Measurements from ENCODE around the gene NLGN2.

DNA sequence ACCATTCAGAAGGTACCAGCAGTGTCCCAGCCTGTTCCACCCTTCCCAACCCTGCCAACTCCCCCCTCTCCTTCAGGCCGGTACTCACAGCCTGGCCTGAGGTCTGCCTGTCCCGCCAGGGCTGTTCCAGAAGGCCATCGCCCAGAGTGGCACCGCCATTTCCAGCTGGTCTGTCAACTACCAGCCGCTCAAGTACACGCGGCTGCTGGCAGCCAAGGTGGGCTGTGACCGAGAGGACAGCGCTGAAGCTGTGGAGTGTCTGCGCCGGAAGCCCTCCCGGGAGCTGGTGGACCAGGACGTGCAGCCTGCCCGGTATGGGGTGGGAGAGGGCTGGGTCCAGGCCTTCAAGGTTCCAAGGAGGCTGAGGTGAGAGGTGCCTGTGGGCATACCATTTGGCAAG lies 7.2 kb downstream of the NLGN2 start:
- TF ChIP-seq, protein P1, sequence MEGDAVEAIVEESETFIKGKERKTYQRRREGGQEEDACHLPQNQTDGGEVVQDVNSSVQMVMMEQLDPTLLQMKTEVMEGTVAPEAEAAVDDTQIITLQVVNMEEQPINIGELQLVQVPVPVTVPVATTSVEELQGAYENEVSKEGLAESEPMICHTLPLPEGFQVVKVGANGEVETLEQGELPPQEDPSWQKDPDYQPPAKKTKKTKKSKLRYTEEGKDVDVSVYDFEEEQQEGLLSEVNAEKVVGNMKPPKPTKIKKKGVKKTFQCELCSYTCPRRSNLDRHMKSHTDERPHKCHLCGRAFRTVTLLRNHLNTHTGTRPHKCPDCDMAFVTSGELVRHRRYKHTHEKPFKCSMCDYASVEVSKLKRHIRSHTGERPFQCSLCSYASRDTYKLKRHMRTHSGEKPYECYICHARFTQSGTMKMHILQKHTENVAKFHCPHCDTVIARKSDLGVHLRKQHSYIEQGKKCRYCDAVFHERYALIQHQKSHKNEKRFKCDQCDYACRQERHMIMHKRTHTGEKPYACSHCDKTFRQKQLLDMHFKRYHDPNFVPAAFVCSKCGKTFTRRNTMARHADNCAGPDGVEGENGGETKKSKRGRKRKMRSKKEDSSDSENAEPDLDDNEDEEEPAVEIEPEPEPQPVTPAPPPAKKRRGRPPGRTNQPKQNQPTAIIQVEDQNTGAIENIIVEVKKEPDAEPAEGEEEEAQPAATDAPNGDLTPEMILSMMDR (conservative IDR thresholded peaks at IDR 0.05; ENCODE audit: low read depth in 2 of 2) = no peak
- TF ChIP-seq EZH2phosphoT487 (IDR thresholded peaks at IDR 0.05; ENCODE audit: unreplicated experiment) (no peak), NANOG (IDR thresholded peaks at IDR 0.05; ENCODE audit: borderline replicate concordance) (no peak), JUNB (IDR thresholded peaks at IDR 0.05; ENCODE audit: unreplicated experiment) (no peak), EZH2 (IDR thresholded peaks at IDR 0.05; ENCODE audit: low read depth, unreplicated experiment) (no peak), STAT1 (IDR thresholded peaks at IDR 0.05; ENCODE audit: unreplicated experiment) (no peak), POLR2AphosphoS5 (IDR thresholded peaks at IDR 0.05; ENCODE audit: low read depth) (no peak), CREB1 (CRISPR knock-in tag; IDR thresholded peaks at IDR 0.05; ENCODE audit: low read depth) (no peak), ZNF114 (CRISPR knock-in tag; IDR thresholded peaks at IDR 0.05) (no peak)
- TF ChIP-seq, protein P2, sequence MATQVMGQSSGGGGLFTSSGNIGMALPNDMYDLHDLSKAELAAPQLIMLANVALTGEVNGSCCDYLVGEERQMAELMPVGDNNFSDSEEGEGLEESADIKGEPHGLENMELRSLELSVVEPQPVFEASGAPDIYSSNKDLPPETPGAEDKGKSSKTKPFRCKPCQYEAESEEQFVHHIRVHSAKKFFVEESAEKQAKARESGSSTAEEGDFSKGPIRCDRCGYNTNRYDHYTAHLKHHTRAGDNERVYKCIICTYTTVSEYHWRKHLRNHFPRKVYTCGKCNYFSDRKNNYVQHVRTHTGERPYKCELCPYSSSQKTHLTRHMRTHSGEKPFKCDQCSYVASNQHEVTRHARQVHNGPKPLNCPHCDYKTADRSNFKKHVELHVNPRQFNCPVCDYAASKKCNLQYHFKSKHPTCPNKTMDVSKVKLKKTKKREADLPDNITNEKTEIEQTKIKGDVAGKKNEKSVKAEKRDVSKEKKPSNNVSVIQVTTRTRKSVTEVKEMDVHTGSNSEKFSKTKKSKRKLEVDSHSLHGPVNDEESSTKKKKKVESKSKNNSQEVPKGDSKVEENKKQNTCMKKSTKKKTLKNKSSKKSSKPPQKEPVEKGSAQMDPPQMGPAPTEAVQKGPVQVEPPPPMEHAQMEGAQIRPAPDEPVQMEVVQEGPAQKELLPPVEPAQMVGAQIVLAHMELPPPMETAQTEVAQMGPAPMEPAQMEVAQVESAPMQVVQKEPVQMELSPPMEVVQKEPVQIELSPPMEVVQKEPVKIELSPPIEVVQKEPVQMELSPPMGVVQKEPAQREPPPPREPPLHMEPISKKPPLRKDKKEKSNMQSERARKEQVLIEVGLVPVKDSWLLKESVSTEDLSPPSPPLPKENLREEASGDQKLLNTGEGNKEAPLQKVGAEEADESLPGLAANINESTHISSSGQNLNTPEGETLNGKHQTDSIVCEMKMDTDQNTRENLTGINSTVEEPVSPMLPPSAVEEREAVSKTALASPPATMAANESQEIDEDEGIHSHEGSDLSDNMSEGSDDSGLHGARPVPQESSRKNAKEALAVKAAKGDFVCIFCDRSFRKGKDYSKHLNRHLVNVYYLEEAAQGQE (IDR thresholded peaks at IDR 0.05; ENCODE audit: unreplicated experiment) = no peak
- TF ChIP-seq, protein P3, sequence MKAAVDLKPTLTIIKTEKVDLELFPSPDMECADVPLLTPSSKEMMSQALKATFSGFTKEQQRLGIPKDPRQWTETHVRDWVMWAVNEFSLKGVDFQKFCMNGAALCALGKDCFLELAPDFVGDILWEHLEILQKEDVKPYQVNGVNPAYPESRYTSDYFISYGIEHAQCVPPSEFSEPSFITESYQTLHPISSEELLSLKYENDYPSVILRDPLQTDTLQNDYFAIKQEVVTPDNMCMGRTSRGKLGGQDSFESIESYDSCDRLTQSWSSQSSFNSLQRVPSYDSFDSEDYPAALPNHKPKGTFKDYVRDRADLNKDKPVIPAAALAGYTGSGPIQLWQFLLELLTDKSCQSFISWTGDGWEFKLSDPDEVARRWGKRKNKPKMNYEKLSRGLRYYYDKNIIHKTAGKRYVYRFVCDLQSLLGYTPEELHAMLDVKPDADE (IDR thresholded peaks at IDR 0.05) = no peak
- TF ChIP-seq, protein P4, sequence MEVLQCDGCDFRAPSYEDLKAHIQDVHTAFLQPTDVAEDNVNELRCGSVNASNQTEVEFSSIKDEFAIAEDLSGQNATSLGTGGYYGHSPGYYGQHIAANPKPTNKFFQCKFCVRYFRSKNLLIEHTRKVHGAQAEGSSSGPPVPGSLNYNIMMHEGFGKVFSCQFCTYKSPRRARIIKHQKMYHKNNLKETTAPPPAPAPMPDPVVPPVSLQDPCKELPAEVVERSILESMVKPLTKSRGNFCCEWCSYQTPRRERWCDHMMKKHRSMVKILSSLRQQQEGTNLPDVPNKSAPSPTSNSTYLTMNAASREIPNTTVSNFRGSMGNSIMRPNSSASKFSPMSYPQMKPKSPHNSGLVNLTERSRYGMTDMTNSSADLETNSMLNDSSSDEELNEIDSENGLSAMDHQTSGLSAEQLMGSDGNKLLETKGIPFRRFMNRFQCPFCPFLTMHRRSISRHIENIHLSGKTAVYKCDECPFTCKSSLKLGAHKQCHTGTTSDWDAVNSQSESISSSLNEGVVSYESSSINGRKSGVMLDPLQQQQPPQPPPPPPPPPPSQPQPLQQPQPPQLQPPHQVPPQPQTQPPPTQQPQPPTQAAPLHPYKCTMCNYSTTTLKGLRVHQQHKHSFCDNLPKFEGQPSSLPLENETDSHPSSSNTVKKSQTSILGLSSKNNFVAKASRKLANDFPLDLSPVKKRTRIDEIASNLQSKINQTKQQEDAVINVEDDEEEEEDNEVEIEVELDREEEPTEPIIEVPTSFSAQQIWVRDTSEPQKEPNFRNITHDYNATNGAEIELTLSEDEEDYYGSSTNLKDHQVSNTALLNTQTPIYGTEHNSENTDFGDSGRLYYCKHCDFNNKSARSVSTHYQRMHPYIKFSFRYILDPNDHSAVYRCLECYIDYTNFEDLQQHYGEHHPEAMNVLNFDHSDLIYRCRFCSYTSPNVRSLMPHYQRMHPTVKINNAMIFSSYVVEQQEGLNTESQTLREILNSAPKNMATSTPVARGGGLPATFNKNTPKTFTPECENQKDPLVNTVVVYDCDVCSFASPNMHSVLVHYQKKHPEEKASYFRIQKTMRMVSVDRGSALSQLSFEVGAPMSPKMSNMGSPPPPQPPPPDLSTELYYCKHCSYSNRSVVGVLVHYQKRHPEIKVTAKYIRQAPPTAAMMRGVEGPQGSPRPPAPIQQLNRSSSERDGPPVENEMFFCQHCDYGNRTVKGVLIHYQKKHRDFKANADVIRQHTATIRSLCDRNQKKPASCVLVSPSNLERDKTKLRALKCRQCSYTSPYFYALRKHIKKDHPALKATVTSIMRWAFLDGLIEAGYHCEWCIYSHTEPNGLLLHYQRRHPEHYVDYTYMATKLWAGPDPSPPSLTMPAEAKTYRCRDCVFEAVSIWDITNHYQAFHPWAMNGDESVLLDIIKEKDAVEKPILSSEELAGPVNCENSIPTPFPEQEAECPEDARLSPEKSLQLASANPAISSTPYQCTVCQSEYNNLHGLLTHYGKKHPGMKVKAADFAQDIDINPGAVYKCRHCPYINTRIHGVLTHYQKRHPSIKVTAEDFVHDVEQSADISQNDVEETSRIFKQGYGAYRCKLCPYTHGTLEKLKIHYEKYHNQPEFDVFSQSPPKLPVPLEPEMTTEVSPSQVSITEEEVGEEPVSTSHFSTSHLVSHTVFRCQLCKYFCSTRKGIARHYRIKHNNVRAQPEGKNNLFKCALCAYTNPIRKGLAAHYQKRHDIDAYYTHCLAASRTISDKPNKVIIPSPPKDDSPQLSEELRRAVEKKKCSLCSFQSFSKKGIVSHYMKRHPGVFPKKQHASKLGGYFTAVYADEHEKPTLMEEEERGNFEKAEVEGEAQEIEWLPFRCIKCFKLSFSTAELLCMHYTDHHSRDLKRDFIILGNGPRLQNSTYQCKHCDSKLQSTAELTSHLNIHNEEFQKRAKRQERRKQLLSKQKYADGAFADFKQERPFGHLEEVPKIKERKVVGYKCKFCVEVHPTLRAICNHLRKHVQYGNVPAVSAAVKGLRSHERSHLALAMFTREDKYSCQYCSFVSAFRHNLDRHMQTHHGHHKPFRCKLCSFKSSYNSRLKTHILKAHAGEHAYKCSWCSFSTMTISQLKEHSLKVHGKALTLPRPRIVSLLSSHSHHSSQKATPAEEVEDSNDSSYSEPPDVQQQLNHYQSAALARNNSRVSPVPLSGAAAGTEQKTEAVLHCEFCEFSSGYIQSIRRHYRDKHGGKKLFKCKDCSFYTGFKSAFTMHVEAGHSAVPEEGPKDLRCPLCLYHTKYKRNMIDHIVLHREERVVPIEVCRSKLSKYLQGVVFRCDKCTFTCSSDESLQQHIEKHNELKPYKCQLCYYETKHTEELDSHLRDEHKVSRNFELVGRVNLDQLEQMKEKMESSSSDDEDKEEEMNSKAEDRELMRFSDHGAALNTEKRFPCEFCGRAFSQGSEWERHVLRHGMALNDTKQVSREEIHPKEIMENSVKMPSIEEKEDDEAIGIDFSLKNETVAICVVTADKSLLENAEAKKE (CRISPR knock-in tag; IDR thresholded peaks at IDR 0.05) = no peak

All from GM23338 (cell line).